Breast epithelium (tissue), 3 donors: ENCODE measurements around the gene IL15.

Source experiments
- CTCF ChIP-seq, 3 donors: fragments of 450-650 bp; IDR thresholded peaks; one replicate each; pipeline ENCODE4 v1.5.1; 2016 to 2017; ENCODE audit warnings: antibody characterized with exemption in 3 of 3, mild to moderate bottlenecking in 3 of 3, moderate library complexity in 3 of 3
- POLR2A ChIP-seq: fragments of 450-650 bp; IDR thresholded peaks from one replicate; pipeline ENCODE4 v1.6.1; 2016; ENCODE audit warnings: antibody characterized with exemption, mild to moderate bottlenecking, moderate library complexity
- POLR2AphosphoS5 ChIP-seq, 3 donors: sonication (generic); formaldehyde crosslinking; IDR thresholded peaks; one replicate each; pipeline ENCODE4 v1.6.1; 2017; ENCODE audit warnings: antibody characterized with exemption in 3 of 3

GRCh38 chr4:141654098-141654497, 17.7 kb downstream of the IL15 start:
- no peak for TF ChIP-seq CTCF (IDR thresholded peaks at IDR 0.05)
- no peak for TF ChIP-seq POLR2A
- TF ChIP-seq POLR2AphosphoS5 (IDR thresholded peaks at IDR 0.05): no peak
